ENCODE results near the gene RHCG. TPM values are rescaled to one million over a fixed set of nuclear protein-coding genes. Genes with fewer than 3 reads are reported as not detected.

Gene RHCG
- total RNA-seq, 4 donors from 2014 or later = 2,342 to 7,076 (median 3,336) TPM

GRCh38 chr15:89462198-89462912, 34.0 kb downstream of the RHCG start:
- 74 to 77% methylated on average over 4 to 8 of the region's 9 CpGs for WGBS, 2 donors
- H3K9me3 ChIP-seq = peaks cover 0 to 1% (median 0%) of the 10 kb centered on the region in 3 donors
- H3K4me1 ChIP-seq = no peaks in the 10 kb centered on the region
- TF ChIP-seq CTCF (IDR thresholded peaks at IDR 0.05) (no peak), POLR2A (IDR thresholded peaks at IDR 0.05) (no peak)
- no peak for DNase-seq
- no peaks in the 10 kb centered on the region for H3K36me3 ChIP-seq
- no peak overlapping the region for H3K4me3 ChIP-seq
- intact Hi-C loops (cut with DNase I) = no loop called here
- H3K27me3 ChIP-seq = peaks cover 0 to 31% (median 0%) of the 10 kb centered on the region in 4 donors
- H3K27ac ChIP-seq = no peak overlapping the region

- no peak overlapping the region for H3K4me3 ChIP-seq
- peaks cover 0 to 7% (median 0%) of the 10 kb centered on the region in 3 donors for H3K9me3 ChIP-seq
- intact Hi-C loops (cut with DNase I) = no loop called here
- peaks cover 0 to 31% (median 0%) of the 10 kb centered on the region in 4 donors for H3K27me3 ChIP-seq
- WGBS, 2 donors = 66% methylated on average over 4 of the region's 4 CpGs; no CpG with 5 or more reads in 1 of the 2 donors
- no peaks in the 10 kb centered on the region for H3K36me3 ChIP-seq
- no peak for TF ChIP-seq CTCF (IDR thresholded peaks at IDR 0.05)
- no peaks in the 10 kb centered on the region for H3K4me1 ChIP-seq
- DNase-seq = no peak
- H3K27ac ChIP-seq = no peak overlapping the region
Measured at GRCh38 chr15:89461386-89461785, 35.0 kb downstream of the RHCG start.

GRCh38 chr15:89460048-89460447, 36.3 kb downstream of the RHCG start:
- DNase-seq = no peak
- no peaks in the 10 kb centered on the region for H3K4me1 ChIP-seq
- H3K27ac ChIP-seq = no peak overlapping the region
- H3K4me3 ChIP-seq = no peak overlapping the region
- intact Hi-C loops (cut with DNase I) = no loop called here
- H3K9me3 ChIP-seq = peaks cover 0 to 7% (median 0%) of the 10 kb centered on the region in 3 donors
- no peak for TF ChIP-seq CTCF (IDR thresholded peaks at IDR 0.05)
- H3K36me3 ChIP-seq = no peaks in the 10 kb centered on the region
- 33 to 50% methylated on average over 1 to 2 of the region's 2 CpGs for WGBS, 2 donors
- peaks cover 0 to 31% (median 0%) of the 10 kb centered on the region in 4 donors for H3K27me3 ChIP-seq

- H3K27ac ChIP-seq = no peak overlapping the region
- peaks cover 0 to 31% (median 0%) of the 10 kb centered on the region in 4 donors for H3K27me3 ChIP-seq
- TF ChIP-seq CTCF (IDR thresholded peaks at IDR 0.05) (no peak), POLR2A (IDR thresholded peaks at IDR 0.05) (no peak)
- H3K9me3 ChIP-seq = peaks cover 0 to 7% (median 0%) of the 10 kb centered on the region in 3 donors
- H3K4me3 ChIP-seq = no peak overlapping the region
- intact Hi-C loops (cut with DNase I) = no loop called here
- WGBS, 2 donors = 39 to 44% methylated on average over 2 of the region's 2 CpGs
- no peaks in the 10 kb centered on the region for H3K4me1 ChIP-seq
- H3K36me3 ChIP-seq = no peaks in the 10 kb centered on the region
- DNase-seq = no peak
Measured at GRCh38 chr15:89459271-89460038, 36.9 kb downstream of the RHCG start.

GRCh38 chr15:89458440-89458839, 37.9 kb downstream of the RHCG start:
- intact Hi-C loops (cut with DNase I) = no loop called here
- Histone ChIP-seq H3K27ac (no peak overlapping the region), H3K27me3 (peaks cover 0 to 31% (median 0%) of the 10 kb centered on the region in 4 donors), H3K4me1 (no peaks in the 10 kb centered on the region), H3K9me3 (peaks cover 0 to 7% (median 0%) of the 10 kb centered on the region in 3 donors), H3K36me3 (no peaks in the 10 kb centered on the region), H3K4me3 (no peak overlapping the region)
- WGBS, 2 donors = 33 to 54% methylated on average over 4 of the region's 4 CpGs
- no peak for DNase-seq
- TF ChIP-seq CTCF (IDR thresholded peaks at IDR 0.05) (no peak), POLR2A (IDR thresholded peaks at IDR 0.05) (no peak)

All from esophagus squamous epithelium (tissue), 5 donors.